ENCODE results near the gene KIAA1217.

DNA sequence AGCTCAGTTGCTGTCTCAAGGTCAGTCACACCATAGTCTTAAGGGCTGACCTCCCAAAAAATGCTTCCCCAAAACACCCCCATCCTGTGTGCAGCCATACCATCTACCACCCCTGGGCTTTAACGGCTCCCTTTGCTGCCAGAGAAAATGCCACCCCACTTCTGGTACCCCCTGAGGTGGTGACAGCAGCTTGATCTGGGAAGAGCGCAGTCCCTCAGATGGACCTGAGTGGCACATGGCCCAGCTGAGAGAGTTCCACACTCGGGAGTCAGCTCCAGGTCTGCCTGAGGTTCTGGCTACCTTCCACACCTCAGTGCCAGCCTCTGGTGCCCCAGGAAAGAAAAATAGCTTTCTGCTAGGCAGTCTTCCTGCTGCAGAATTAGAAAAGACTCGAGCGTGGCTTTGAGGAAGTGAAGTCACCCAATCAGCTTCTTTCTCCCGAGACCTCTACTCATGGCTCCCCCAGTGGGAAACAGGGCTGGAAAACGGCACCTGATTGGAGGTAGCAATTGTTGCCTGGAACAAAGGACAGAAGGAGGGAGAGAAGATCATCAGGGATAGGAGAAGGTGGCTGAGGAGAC, 363.0 kb downstream of the KIAA1217 start:
- TF ChIP-seq, protein P1, sequence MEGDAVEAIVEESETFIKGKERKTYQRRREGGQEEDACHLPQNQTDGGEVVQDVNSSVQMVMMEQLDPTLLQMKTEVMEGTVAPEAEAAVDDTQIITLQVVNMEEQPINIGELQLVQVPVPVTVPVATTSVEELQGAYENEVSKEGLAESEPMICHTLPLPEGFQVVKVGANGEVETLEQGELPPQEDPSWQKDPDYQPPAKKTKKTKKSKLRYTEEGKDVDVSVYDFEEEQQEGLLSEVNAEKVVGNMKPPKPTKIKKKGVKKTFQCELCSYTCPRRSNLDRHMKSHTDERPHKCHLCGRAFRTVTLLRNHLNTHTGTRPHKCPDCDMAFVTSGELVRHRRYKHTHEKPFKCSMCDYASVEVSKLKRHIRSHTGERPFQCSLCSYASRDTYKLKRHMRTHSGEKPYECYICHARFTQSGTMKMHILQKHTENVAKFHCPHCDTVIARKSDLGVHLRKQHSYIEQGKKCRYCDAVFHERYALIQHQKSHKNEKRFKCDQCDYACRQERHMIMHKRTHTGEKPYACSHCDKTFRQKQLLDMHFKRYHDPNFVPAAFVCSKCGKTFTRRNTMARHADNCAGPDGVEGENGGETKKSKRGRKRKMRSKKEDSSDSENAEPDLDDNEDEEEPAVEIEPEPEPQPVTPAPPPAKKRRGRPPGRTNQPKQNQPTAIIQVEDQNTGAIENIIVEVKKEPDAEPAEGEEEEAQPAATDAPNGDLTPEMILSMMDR (IDR thresholded peaks at IDR 0.05; ENCODE audit: low read depth, low read length, poor library complexity, severe bottlenecking) = no peak
- TF ChIP-seq EZH2phosphoT487 (IDR thresholded peaks at IDR 0.05; ENCODE audit: borderline replicate concordance, low read length) = no peak
